CD4-positive, CD25-positive, alpha-beta regulatory T cell (primary cell): Measurements from ENCODE around the gene CCDC102B. TPM values are rescaled to one million over a fixed set of nuclear protein-coding genes. Genes with fewer than 3 reads are reported as not detected.
"Not testable (repeated sequence)": the region's sequence is repeated elsewhere in the genome, so short reads cannot be mapped to it uniquely, and the experiment has no call there.

ENCODE experiments used
- ATAC-seq, 2 donors: fragments of 150-1000 bp; cut with Tn5 transposase; one replicate each; pipeline ENCODE4 v1.10.0; 2021; ENCODE audit warnings: low read depth in 2 of 2, moderate number of reproducible peaks in 2 of 2, moderate library complexity in 1 of 2
- DNase-seq, 3 donors: peaks; one replicate each; pipeline versions ENCODE4 v3.0.0 to v3.0.0-alpha.2; 2012 to 2022; ENCODE audit warnings: mixed read lengths in 1 of 3
- H3K27ac ChIP-seq: one replicate; pipeline ENCODE4 v1.7.0; 2013; ENCODE audit warnings: mild to moderate bottlenecking, low read length; ENCODE audit not compliant: insufficient read depth, poor library complexity, severe bottlenecking
- H3K27me3 ChIP-seq: one replicate; pipeline ENCODE4 v1.7.0; 2013; ENCODE audit warnings: low read length; ENCODE audit not compliant: control insufficient read depth, insufficient read depth
- H3K36me3 ChIP-seq: one replicate; pipeline ENCODE4 v1.7.0; 2013; ENCODE audit warnings: mild to moderate bottlenecking, low read length, moderate library complexity; ENCODE audit not compliant: control insufficient read depth, insufficient read depth
- H3K4me1 ChIP-seq: 2 replicates; pipeline ENCODE4 v1.7.0; 2013; ENCODE audit warnings: mild to moderate bottlenecking, low read length; ENCODE audit not compliant: insufficient read depth, control insufficient read depth, poor library complexity, severe bottlenecking
- H3K4me3 ChIP-seq: one replicate; pipeline ENCODE4 v1.7.0; 2013; ENCODE audit warnings: low read depth, mild to moderate bottlenecking, low read length, moderate library complexity
- H3K9me3 ChIP-seq, 2 experiments: 1 replicate in 1 of 2; 2 replicates in 1 of 2; pipeline ENCODE4 v1.7.0; 2013; ENCODE audit warnings: low read length in 2 of 2, mild to moderate bottlenecking in 1 of 2, moderate library complexity in 1 of 2; ENCODE audit not compliant: control insufficient read depth in 2 of 2
- H3K27ac Mint-ChIP-seq, 3 donors: one replicate each; pipeline ENCODE4 v1.8.0; 2020 to 2022; ENCODE audit warnings: mild to moderate bottlenecking in 3 of 3, mixed read lengths in 3 of 3, moderate library complexity in 2 of 3
- H3K27me3 Mint-ChIP-seq: one replicate; pipeline ENCODE4 v1.8.0; 2022; ENCODE audit warnings: mild to moderate bottlenecking, mixed read lengths
- H3K36me3 Mint-ChIP-seq: one replicate; pipeline ENCODE4 v1.8.0; 2020; ENCODE audit warnings: mixed read lengths
- H3K4me1 Mint-ChIP-seq, 4 donors: one replicate each; pipeline ENCODE4 v1.8.0; 2020 to 2022; ENCODE audit warnings: mixed read lengths in 4 of 4, mild to moderate bottlenecking in 1 of 4
- H3K4me3 Mint-ChIP-seq, 4 donors: one replicate each; pipeline ENCODE4 v1.8.0; 2020 to 2022; ENCODE audit warnings: mild to moderate bottlenecking in 4 of 4, mixed read lengths in 4 of 4, moderate library complexity in 3 of 4
- H3K9me3 Mint-ChIP-seq, 7 donors: one replicate each; pipeline ENCODE4 v1.8.0; 2020 to 2022; ENCODE audit warnings: mixed read lengths in 7 of 7, mild to moderate bottlenecking in 3 of 7, moderate library complexity in 2 of 7
- polyA plus RNA-seq, 4 donors: library from polyadenylated mRNA; unstranded; fragments of 300-500 nt; fragmentation: Illumina TruSeq; gene quantifications; one replicate each; pipeline ENCODE4 v1.2.3, GENCODE V29; 2021
- total RNA-seq: library from RNA; stranded (reverse); gene quantifications from one replicate; pipeline ENCODE4 v1.2.3, GENCODE V29; 2022

CCDC102B gene
- total and polyA plus RNA-seq, 5 donors from 2014 or later: 0.97 to 3.0 (median 1.9) TPM

- Histone ChIP-seq H3K4me1 (no peaks in the 10 kb centered on the region), H3K4me3 (no peak overlapping the region), H3K36me3 (no peaks in the 10 kb centered on the region), H3K27ac (no peak overlapping the region), H3K9me3 (no peaks in the 10 kb centered on the region), H3K27me3 (no peaks in the 10 kb centered on the region)
- Mint-ChIP-seq H3K4me3 (no peak overlapping the region), H3K9me3 (peaks cover 0 to 1% (median 0%) of the 10 kb centered on the region in 7 donors), H3K27me3 (no peaks in the 10 kb centered on the region), H3K27ac (no peak overlapping the region), H3K4me1 (no peaks in the 10 kb centered on the region), H3K36me3 (no peaks in the 10 kb centered on the region)
- ATAC-seq: no peak
- DNase-seq: no peak
Observed at GRCh38 chr18:68873003-68873402, 75.1 kb downstream of the CCDC102B start.

- Mint-ChIP-seq H3K9me3 (peaks cover 0 to 1% (median 0%) of the 10 kb centered on the region in 7 donors), H3K27me3 (no peaks in the 10 kb centered on the region), H3K4me3 (no peak overlapping the region), H3K4me1 (no peaks in the 10 kb centered on the region), H3K36me3 (no peaks in the 10 kb centered on the region), H3K27ac (no peak overlapping the region)
- no peak overlapping the region for H3K4me3 ChIP-seq
- no peaks in the 10 kb centered on the region for H3K27me3 ChIP-seq
- no peaks in the 10 kb centered on the region for H3K36me3 ChIP-seq
- no peak for ATAC-seq
- no peaks in the 10 kb centered on the region for H3K9me3 ChIP-seq
- DNase-seq: no peak
- H3K4me1 ChIP-seq: no peaks in the 10 kb centered on the region
- no peak overlapping the region for H3K27ac ChIP-seq
Observed at GRCh38 chr18:68874361-68874760, 76.5 kb downstream of the CCDC102B start.

GRCh38 chr18:68879947-68880346 lies 82.1 kb downstream of the CCDC102B start:
- not testable (repeated sequence) for H3K9me3 ChIP-seq, H3K4me1 Mint-ChIP-seq, H3K36me3 ChIP-seq, H3K4me3 Mint-ChIP-seq, ATAC-seq, H3K27me3 ChIP-seq, H3K27ac Mint-ChIP-seq, H3K4me3 ChIP-seq, DNase-seq, H3K27ac ChIP-seq, H3K36me3 Mint-ChIP-seq, H3K4me1 ChIP-seq, H3K9me3 Mint-ChIP-seq, H3K27me3 Mint-ChIP-seq

- H3K27ac Mint-ChIP-seq: no peak overlapping the region
- no peaks in the 10 kb centered on the region for H3K4me1 Mint-ChIP-seq
- no peaks in the 10 kb centered on the region for H3K27me3 Mint-ChIP-seq
- no peaks in the 10 kb centered on the region for H3K9me3 ChIP-seq
- DNase-seq (no peak), ATAC-seq (no peak)
- H3K4me3 Mint-ChIP-seq: no peak overlapping the region
- H3K4me3 ChIP-seq: no peak overlapping the region
- no peaks in the 10 kb centered on the region for H3K4me1 ChIP-seq
- H3K36me3 ChIP-seq: no peaks in the 10 kb centered on the region
- no peak overlapping the region for H3K27ac ChIP-seq
- no peaks in the 10 kb centered on the region for H3K36me3 Mint-ChIP-seq
- peaks cover 0 to 3% (median 0%) of the 10 kb centered on the region in 7 donors for H3K9me3 Mint-ChIP-seq
- H3K27me3 ChIP-seq: no peaks in the 10 kb centered on the region
Observed at GRCh38 chr18:68887410-68887809, 89.5 kb downstream of the CCDC102B start.

GRCh38 chr18:68893354-68893753 lies 95.5 kb downstream of the CCDC102B start:
- Mint-ChIP-seq H3K27me3 (no peaks in the 10 kb centered on the region), H3K36me3 (no peaks in the 10 kb centered on the region), H3K4me3 (no peak overlapping the region), H3K4me1 (no peaks in the 10 kb centered on the region), H3K27ac (no peak overlapping the region), H3K9me3 (no peaks in the 10 kb centered on the region)
- DNase-seq: no peak
- no peak overlapping the region for H3K27ac ChIP-seq
- H3K36me3 ChIP-seq: no peaks in the 10 kb centered on the region
- H3K27me3 ChIP-seq: no peaks in the 10 kb centered on the region
- no peak overlapping the region for H3K4me3 ChIP-seq
- no peaks in the 10 kb centered on the region for H3K9me3 ChIP-seq
- ATAC-seq: no peak
- H3K4me1 ChIP-seq: no peaks in the 10 kb centered on the region

GRCh38 chr18:68897286-68897685 lies 99.4 kb downstream of the CCDC102B start:
- Mint-ChIP-seq H3K27me3 (no peaks in the 10 kb centered on the region), H3K4me3 (no peak overlapping the region), H3K9me3 (no peaks in the 10 kb centered on the region), H3K4me1 (no peaks in the 10 kb centered on the region), H3K27ac (no peak overlapping the region), H3K36me3 (no peaks in the 10 kb centered on the region)
- Histone ChIP-seq H3K4me1 (no peaks in the 10 kb centered on the region), H3K27ac (no peak overlapping the region), H3K9me3 (no peaks in the 10 kb centered on the region), H3K36me3 (no peaks in the 10 kb centered on the region), H3K27me3 (no peaks in the 10 kb centered on the region), H3K4me3 (no peak overlapping the region)
- ATAC-seq: no peak
- no peak for DNase-seq

GRCh38 chr18:68909579-68909978 lies 111.7 kb downstream of the CCDC102B start:
- no peaks in the 10 kb centered on the region for H3K9me3 ChIP-seq
- no peaks in the 10 kb centered on the region for H3K27me3 ChIP-seq
- H3K36me3 ChIP-seq: no peaks in the 10 kb centered on the region
- Mint-ChIP-seq H3K36me3 (no peaks in the 10 kb centered on the region), H3K9me3 (peaks cover 0 to 4% (median 0%) of the 10 kb centered on the region in 7 donors), H3K4me1 (peaks cover 0 to 6% (median 0%) of the 10 kb centered on the region in 4 donors), H3K27me3 (no peaks in the 10 kb centered on the region), H3K27ac (no peak overlapping the region), H3K4me3 (no peak overlapping the region)
- H3K4me3 ChIP-seq: no peak overlapping the region
- no peaks in the 10 kb centered on the region for H3K4me1 ChIP-seq
- H3K27ac ChIP-seq: no peak overlapping the region
- no peak for ATAC-seq
- no peak for DNase-seq

GRCh38 chr18:68915061-68915460 lies 117.2 kb downstream of the CCDC102B start:
- Histone ChIP-seq H3K4me1 (no peaks in the 10 kb centered on the region), H3K9me3 (no peaks in the 10 kb centered on the region), H3K36me3 (no peaks in the 10 kb centered on the region), H3K27me3 (no peaks in the 10 kb centered on the region), H3K27ac (no peak overlapping the region), H3K4me3 (no peak overlapping the region)
- Mint-ChIP-seq H3K27ac (no peak overlapping the region), H3K9me3 (peaks cover 0 to 4% (median 0%) of the 10 kb centered on the region in 7 donors), H3K36me3 (no peaks in the 10 kb centered on the region), H3K4me1 (peaks cover 0 to 6% (median 0%) of the 10 kb centered on the region in 4 donors), H3K4me3 (no peak overlapping the region), H3K27me3 (peaks cover 4% of the 10 kb centered on the region)
- DNase-seq: no peak
- no peak for ATAC-seq
